HG03520 (cell line): Measurements from ENCODE around the gene ABCC11.
"Not testable (repeated sequence)": the region's sequence is repeated elsewhere in the genome, so short reads cannot be mapped to it uniquely, and the experiment has no call there.

Experiments
- ATAC-seq: cut with Tn5 transposase; IDR thresholded peaks from one replicate; pipeline ENCODE4 v1.9.1; 2021; ENCODE audit warnings: mild to moderate bottlenecking, moderate library complexity; ENCODE audit not compliant: unreplicated experiment

The ABCC11 gene

DNA sequence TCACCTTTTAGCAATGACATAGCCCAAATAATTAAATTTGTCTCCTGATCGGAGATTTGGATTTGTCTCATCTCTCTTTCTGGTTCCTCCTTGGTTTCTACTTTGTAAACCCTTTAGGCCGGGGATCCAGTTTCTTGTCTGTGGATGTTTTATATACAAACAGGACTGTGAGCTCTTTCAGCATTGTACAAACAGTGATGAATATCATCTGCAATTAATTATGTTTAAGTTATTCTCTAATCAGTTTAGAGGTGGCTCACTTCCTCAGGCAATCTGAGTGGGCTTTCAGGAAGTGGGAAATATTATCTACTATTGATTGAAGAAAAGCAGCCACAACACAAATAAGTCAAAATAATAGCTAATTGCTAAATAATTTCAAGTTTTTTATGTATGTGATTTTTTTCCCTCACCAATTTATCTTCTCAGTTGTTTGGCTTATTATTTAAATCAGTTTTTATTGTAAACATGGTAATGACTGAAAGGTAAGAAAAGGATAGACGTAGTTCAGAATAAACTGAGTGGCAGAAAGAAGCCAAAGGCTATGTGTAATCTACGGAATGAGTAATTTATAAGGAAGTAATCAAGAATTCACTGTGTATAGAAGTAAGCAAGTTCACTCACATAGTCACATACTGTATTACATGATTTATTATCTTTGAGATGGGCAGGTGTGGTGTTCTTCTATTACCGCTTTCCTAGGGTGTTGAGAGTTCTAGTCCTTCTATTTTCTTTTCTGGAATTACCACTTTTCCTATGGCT lies 3.4 kb upstream of the ABCC11 start:
- ATAC-seq: no peak

GRCh38 chr16:48246066-48246465 lies 1.3 kb downstream of the ABCC11 start:
- no peak for ATAC-seq

DNA sequence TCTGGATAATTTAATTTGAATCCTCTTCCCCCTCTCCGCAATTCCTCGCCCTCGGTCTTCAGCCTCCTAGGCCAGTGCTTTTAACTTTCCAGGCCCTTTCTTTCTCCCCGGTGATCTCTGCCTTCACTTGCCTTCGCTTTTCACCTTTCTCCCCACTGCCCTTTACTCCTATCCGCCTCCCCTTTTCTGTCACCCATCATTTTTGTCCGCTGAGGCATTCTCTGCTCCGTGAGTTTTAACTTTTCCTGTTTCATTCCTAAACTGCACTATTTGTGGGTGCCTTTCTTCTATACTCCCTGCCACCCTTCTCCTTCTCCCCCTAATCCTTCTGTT lies 2.5 kb downstream of the ABCC11 start:
- ATAC-seq: no peak

- ATAC-seq: peak; percentile 93
These were observed 3.1 kb downstream of the ABCC11 start, which contains the start of gene LONP2 for GRCh38 chr16:48244080-48244862. TSS of gene LONP2 (plus strand) at chr16:48244300. CDS start at chr16:48244389, 89 bp downstream.

GRCh38 chr16:48240147-48240546 lies 7.2 kb downstream of the ABCC11 start:
- not testable (repeated sequence) for ATAC-seq

DNA sequence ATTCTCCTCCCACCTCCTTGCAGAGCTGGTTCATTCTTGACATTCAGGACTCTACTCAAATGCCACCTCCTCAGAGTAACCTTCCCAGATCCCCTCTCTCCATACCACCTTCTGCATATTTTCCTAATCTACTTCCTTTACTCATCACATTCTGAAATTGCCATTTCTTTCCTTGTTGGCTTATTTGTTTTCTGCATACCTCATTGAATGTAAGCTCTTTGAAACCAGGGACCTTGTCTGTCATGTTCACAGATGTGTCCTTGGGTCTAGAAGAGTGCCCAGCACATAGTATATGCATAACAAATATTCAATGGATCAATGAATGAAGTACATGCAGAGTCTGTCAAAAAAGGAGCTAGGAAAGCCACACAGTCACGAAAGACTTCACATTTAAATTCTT lies 11.1 kb downstream of the ABCC11 start:
- ATAC-seq: no peak

- ATAC-seq: no peak
These were observed 11.7 kb downstream of the ABCC11 start for GRCh38 chr16:48235556-48236136.

DNA sequence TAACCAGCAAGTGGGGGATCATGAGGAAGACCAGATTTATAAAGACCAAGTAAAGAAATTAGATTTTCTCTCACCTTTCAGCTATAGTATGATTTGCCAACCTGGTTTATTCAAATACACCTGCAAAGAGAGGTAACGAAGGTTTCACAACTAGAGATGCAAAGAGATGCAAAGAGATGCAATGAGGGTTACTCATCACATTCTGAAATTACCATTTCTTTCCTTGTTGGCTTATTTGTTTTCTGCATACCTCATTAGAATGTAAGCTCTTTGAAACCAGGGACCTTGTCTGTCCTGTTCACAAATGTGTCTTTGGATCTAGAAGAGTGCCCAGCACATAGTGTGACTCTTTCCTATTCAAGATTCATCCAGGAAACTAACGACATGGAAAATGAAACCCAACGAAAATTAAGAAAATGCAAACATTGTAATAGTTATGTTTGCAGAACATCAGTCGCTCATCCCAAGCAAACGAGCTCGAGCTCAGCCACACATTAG lies 12.2 kb downstream of the ABCC11 start:
- no peak for ATAC-seq

DNA sequence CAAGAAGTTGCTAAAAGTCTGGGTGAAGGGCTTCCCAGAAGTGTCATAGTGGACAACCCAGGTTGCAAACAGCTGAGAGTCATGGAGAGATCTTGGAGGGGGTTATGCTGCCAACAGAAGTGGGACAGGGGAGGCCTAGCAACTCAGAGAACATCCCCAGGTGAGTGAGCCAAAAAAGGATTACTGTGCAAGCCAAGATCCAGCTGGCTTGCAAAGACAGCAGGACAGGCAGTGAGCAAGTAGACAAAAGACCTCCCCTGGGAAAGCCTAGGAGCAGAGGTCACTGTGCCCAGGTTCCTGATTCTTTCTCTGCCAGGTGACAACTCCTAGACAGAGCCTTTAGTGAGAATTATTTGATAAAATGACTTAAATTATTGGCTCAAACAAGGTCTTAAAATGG lies 12.7 kb downstream of the ABCC11 start:
- ATAC-seq: no peak

GRCh38 chr16:48232493-48233040 lies 14.8 kb downstream of the ABCC11 start:
- no peak for ATAC-seq

GRCh38 chr16:48231727-48232492 lies 15.4 kb downstream of the ABCC11 start:
- no peak for ATAC-seq

DNA sequence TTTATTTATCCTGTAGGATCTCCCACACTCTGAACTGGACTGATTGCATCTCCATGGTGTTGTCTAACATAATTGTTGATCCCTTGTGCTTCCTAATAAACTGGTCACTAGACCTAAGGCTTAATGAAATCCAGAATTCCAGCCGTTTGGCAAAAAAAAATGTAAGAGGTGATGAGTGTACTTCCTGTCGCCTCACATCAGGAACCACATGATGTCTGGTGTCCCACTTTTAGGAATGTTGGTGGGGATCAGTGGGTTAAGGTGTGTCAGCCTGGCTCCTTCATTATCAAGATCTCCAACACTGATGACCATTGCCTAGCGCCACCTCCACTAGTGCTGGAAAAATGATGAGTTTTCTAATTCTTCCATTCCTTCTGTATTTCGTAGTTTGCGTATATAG lies 21.9 kb downstream of the ABCC11 start:
- no peak for ATAC-seq

- ATAC-seq: no peak
These were observed 23.8 kb downstream of the ABCC11 start for GRCh38 chr16:48223490-48223889.

GRCh38 chr16:48220891-48221290 lies 26.4 kb downstream of the ABCC11 start:
- no peak for ATAC-seq

GRCh38 chr16:48218473-48218872 lies 28.9 kb downstream of the ABCC11 start:
- ATAC-seq: no peak

GRCh38 chr16:48217708-48218107 lies 29.6 kb downstream of the ABCC11 start:
- ATAC-seq: no peak

DNA sequence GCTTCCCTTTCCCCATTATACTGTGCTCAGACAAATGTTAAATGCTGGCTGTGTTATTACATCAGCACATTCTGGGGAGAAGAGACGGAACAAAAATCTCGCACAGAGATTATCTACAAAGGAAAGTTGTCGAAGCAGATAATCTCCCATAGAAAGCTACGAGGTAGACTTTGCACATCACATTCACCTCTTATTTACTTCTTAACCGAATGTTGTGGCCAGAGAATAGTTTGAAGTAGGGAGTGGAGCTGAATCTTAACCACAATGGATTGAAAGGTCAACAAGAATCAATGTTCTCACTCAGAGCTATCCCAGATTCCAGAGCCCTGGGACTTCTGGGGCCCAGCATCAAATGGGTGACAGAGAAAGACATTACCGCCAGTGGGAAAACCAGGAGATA lies 31.6 kb downstream of the ABCC11 start:
- ATAC-seq: no peak

DNA sequence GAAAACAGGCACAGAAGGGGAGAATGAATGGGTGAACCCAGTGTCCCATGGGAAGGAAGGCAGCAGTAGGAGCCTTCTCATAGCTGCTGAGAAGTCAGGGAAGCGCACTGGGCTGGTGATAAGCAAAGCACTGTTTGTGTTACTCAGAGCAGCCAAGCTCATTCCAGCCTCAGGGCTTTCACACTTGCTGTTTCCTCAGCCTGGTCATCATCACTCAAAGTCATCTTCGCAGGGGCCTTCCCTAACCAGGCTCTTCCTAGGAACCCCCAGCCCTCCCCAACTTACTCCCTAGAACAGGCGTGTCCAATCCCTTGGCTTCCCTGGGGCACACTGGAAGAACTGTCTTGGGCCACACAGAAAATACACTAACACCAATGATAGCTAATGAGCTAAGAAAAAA lies 35.3 kb downstream of the ABCC11 start:
- ATAC-seq: no peak

GRCh38 chr16:48210747-48211146 lies 36.6 kb downstream of the ABCC11 start:
- ATAC-seq: no peak

GRCh38 chr16:48206594-48207242 lies 40.6 kb downstream of the ABCC11 start:
- no peak for ATAC-seq
